Subcutaneous adipose tissue (tissue), 4 donors: ENCODE data around the gene RASSF4. TPM values are rescaled to one million over a fixed set of nuclear protein-coding genes. Genes with fewer than 3 reads are reported as not detected.

Experiments used
- CTCF ChIP-seq: fragments of 450-650 bp; IDR thresholded peaks from one replicate; pipeline ENCODE4 v1.5.1; 2016; ENCODE audit warnings: low read depth, mild to moderate bottlenecking, control low read depth, antibody characterized with exemption, moderate library complexity
- total RNA-seq, 4 donors: library from RNA; depleted of rRNA; stranded (reverse); fragments of >200 nt; gene quantifications; one replicate each; pipeline ENCODE4 v1.1.0, GENCODE V29; 2016

Gene RASSF4
- total RNA-seq, 4 donors from 2014 or later = 81.0 to 346 (median 156) TPM

GRCh38 chr10:44986179-44986578 is 26.6 kb downstream of the RASSF4 start:
- TF ChIP-seq CTCF = no peak

GRCh38 chr10:44986670-44987069 is 27.1 kb downstream of the RASSF4 start:
- no peak for TF ChIP-seq CTCF

- TF ChIP-seq CTCF = no peak
These were observed 29.5 kb downstream of the RASSF4 start for GRCh38 chr10:44988957-44989585.

GRCh38 chr10:44989597-44990301 is 30.1 kb downstream of the RASSF4 start:
- no peak for TF ChIP-seq CTCF

- no peak for TF ChIP-seq CTCF
These were observed 30.7 kb downstream of the RASSF4 start for GRCh38 chr10:44990302-44990655.

GRCh38 chr10:44990965-44991364 is 31.4 kb downstream of the RASSF4 start:
- TF ChIP-seq CTCF = no peak

- TF ChIP-seq CTCF = no peak
These were observed 32.0 kb downstream of the RASSF4 start for GRCh38 chr10:44991571-44991970.
